Measurements from ENCODE around the gene CA12.
A peak's percentile ranks its signal among the peaks of the same experiment; 100 is the strongest.

Gene CA12

DNA sequence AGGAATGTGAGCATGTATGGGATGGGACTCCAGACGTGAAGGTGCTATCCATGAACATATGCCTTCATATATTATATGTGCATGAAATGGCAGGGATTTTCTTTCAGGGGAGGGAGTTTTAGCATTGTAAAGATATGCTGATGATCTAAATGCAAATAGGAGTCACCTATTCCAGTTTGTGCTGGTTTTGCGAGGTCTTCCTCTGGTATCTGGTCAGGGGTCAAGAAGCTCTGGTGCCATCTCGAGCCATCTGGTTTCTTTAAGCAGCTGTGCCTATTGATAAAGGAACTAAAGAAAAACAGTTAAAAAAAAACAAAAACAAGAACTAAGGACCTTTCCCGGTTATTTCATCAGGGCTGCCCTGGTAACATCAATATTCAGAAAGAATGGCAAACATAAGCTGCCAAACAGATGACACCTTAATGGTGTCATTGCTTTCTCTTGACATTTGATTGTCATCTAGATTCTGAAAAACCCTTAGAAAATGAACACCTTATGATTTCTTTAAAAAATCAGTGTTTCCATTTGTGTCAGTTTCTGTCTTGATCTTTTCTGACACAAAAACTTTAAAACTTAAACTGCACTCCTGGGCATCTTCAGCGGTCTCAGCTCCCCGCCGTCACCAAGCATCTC is 81.6 kb downstream of the CA12 start:
- DNase-seq, result no peak

DNA sequence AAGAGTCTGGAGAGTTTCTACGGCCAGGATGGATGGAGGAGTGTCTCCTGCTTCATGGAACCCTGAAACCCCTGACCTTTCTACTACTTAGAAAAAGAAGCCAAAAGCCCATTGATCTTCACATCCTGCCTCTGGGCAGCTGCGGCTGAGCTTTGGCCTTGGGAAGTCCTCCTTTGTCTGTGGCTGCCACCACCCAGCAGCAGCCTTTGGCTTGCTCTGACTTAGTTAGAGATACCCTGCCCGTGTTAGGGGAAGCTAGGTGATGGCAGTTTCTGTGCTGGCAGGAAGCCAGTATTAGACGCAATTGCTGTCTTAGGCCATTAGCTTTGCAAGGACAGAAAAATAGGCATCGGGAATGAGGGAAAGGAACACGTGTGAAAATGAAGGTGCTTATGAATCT is 85.5 kb downstream of the CA12 start:
- DNase-seq, result no peak

DNA sequence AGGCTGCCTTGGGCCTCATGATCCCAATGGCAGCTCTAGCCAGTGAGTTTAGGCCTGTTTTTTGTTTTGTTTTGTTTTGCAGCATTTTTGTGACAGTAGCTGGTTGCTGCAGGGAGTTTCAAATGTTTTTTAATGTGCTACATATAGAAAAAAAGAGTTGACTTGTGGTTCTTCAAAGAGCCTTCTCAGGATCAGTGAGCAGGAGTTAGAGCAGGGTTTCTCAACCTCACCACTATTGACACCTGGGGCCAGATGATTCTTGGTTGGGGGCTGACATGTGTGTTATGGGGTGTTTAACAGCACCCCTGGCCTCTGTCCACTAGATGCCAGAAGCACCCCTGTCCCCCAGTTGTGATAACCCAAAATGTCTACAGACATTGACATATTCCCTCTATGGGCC is 86.3 kb downstream of the CA12 start:
- DNase-seq, result no peak

DNA sequence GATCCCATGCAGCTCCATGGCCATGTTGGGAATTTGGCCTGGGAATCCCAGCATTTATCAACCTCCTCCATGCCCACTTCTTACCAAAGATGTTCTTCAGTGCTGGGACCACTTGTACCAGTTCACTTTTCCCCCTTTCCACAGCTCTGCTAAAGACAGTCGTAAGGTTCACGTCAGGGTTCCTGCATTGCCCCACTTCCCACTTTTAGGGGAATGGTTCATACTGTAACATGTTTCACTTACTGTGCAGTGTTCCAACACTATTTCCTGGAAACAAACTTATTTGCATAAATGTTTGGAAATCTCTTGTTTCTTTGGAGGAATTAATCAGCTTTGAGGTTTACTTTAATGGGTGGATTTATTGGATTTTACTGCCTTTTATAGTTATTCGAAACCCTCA is 87.3 kb downstream of the CA12 start:
- no peak for DNase-seq

DNA sequence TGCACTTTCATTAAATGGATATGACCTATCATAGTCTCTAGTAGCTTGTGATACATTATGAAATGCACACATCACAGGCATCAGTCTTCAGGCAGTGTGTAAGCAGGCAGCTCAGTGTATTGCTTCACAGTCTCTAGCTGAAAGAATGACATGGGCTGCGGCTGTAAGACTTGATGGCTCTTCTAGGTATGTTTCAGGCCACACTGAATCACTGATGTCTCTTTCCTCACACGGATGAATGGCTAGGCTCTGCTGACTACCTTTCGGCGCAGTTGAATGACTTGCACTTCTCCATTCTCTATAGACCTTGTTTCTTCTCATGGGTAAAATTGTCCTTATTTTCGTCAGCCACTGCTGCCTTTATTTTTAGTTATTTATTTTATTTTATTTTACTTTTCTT is 88.9 kb downstream of the CA12 start:
- DNase-seq, result no peak

DNA sequence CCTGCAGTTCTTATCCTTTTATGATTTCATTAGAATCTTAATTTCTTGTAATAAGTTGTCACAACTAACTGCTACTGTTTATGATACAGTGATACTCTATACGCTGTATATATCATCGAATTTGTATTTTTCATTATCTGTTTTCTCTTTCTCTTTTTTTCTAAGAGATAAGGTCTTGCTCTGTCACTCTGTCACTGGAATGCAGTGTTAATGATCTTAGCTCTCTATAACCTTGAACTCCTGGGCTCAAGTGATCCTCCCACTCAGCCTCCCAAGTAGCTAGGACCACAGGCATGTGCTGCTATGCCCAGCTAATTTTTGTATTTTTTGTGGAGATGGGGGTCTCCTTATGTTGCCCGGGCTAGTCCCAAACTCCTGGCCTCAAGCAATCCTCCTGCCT is 89.4 kb downstream of the CA12 start:
- DNase-seq, result no peak

DNA sequence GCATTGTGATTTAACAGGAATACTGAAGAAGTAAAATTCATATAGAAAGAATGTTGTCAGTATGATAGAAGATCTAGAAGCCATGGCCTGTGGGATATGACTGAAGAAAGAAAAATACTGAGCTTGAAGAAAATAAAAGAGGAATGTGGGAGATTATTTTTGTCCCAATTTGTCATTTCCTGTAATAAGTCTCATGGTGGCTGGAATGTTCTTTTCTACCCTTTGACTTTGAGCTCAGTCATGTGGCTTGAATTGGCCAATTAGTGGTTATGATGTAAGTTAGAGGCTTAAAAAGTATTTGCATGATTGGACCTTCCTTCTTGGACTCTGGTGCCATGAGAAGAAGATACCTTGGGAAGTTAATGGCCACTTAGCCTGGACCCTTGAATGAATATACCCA is 90.1 kb downstream of the CA12 start:
- no peak for DNase-seq

DNA sequence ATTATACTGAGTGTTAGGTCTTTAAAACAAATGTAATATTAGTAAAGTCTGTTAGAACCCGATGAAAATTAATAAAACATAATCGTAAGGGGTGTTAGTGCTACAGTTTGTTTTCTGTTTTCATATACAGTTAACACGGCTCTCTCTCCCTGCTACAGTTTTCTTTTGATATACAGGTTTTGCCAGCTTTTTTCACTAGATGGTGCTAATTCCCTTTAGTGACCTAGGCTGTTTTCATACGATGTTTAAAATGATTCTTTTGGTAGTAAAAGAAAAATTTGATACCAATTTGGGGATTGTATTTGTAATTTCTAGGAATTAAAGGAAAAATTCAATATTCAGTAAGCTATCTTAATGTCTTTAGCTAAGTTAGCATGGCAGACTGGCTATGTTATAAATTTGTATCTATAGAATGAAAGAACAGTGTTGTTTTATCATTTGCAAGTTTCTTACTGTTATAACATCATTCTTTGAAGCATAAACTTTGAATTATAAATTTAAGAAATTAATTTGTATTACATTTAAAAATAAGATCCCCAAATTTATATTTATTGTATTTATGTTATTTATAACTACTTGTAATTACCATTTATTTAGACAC is 92.8 kb downstream of the CA12 start:
- DNase-seq, result peak; percentile 67

DNA sequence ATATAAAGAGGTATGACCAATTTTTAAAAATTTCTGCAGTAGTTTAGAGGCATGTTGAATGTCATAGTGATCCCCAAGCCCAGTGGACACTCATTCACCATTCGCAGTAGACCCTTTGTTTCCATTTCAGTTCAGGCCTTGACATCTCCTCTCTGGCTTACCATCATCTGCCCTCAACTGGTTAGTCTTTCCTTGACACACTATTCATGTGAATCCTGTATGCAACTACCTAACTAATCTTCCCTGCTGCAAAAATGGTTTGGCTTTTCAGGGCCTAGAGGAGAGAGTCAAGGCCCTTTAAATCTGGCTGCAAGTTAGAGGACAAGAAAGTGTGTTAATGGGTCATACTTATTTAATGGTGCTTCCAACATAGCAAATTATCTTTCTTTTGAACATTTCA is 93.3 kb downstream of the CA12 start:
- no peak for DNase-seq

DNA sequence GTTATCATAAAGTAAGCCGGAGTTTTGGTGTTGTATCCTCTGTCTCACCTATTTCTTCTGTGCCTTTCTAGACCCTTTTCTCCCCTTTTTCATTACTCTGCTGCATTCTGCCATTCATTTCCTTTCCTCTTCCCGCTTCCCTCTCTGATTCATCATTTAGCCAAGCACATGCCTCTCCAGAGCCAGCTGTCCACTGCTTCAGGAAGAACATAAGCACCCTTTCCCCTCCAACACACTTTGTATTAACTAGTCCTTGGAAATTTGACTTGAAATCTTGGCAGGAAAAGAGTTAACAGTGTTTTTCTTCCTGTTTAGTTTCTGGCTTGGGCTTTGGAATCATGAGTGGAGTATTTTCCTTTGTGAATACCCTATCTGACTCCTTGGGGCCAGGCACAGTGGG is 94.5 kb downstream of the CA12 start:
- no peak for DNase-seq

DNA sequence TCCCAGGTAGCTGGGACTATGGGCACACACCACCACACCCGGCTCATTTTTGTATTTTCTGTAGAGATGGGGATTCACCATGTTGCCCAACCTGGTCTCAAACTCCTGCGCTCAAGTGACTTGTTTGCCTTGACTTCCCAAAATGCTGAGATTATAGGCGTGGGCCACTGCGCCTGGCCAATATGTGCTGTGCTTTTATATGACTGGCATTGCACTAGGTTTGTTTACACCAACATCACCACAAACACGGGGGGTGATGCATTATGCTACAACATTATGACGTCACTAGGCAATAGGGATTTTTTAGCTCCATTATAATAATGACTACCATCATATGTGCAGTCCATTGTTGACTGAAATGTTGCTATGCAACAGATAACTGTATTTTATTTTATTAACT is 97.3 kb downstream of the CA12 start:
- no peak for DNase-seq

DNA sequence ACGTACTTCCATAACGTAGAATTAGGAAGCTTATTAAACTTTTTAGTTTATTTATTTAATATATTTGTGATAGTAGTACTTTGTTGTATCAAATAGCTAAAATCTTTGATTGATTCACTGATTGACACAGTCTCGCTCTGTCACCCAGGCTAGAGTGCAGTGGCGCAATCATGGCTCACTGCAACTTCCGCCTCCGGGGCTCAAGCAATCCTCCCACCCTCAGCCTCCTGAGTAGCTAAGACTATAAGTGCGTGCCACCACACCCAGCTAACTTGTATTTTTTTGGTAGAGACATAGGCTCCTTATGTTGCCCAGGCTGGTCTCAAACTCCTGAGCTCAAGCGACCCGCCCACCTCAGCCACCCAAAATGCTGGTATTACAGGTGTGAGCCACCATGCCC is 98.5 kb downstream of the CA12 start:
- no peak for DNase-seq

DNA sequence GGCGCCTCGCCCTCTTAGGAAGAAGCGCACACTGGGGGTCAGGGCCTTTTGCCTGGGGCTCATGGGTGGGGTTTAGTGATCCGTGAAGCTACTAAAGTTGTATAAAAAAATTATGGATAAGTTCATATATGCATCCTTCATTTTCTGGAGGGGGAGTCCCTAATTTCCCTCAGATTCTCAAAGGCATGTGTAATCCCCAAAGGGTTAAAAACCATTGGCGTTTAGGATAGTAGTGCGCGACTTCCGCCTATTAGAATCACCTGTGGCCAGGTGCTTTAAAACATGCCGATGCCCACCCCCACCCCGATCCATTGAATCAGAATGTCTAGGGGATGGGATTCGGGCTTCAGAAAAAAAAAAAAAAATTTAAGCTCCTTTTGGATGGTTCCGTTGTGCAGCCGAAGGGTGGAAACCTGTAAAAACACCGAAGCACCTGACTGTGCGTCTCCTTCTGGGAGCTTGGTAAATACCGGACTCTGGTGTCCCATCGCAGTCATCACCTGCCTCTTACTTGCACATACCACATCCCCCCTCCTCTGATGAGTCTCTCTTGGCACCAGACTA is 103.7 kb downstream of the CA12 start:
- peak; percentile 48 for DNase-seq

DNA sequence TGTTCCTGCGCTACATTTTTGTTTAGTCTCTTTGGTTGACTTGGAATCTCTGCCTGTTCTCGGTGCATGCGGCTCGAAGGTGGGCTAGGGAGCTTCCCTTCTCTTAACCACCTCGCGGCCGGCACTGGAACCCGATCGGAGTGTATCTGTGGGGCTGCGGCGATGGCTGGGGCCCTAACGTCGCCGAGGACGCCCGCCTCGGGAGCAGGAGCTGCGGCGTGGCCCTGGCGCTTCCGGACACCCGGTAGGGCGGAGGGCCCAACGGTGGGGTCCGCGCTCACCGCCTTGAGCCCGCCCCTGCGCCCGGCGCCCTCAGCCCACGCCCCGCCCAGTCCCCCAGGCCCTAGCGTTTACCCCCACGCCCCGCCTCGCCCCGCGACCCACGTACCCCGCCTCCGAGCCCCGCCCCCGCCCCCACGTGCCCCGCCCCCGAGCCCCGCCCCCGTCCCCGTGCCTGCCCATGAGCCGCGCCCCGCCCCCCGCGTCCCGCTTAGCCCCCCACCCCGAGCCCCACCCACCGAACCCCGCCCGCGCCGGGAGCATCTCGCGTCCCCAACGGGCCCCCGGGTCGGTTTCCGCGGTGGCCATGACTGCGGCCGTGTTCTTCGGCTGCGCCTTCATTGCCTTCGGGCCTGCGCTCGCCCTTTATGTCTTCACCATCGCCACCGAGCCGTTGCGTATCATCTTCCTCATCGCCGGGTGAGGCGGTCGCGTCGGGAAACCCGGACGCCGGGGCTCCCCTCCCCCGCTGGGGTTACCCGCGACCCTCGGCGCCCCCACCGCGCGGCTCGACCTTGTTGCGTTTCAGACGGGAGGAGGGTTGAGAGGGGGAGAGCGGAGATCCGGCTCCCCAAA is 104.4 kb downstream of the CA12 start, which contains the start of gene APH1B:
Gene APH1B, plus strand, starts transcription at position 568 of the 855 bp plus-strand sequence. Its CDS starts 19 bp downstream, at position 587.
- peak; percentile 86 for DNase-seq

DNA sequence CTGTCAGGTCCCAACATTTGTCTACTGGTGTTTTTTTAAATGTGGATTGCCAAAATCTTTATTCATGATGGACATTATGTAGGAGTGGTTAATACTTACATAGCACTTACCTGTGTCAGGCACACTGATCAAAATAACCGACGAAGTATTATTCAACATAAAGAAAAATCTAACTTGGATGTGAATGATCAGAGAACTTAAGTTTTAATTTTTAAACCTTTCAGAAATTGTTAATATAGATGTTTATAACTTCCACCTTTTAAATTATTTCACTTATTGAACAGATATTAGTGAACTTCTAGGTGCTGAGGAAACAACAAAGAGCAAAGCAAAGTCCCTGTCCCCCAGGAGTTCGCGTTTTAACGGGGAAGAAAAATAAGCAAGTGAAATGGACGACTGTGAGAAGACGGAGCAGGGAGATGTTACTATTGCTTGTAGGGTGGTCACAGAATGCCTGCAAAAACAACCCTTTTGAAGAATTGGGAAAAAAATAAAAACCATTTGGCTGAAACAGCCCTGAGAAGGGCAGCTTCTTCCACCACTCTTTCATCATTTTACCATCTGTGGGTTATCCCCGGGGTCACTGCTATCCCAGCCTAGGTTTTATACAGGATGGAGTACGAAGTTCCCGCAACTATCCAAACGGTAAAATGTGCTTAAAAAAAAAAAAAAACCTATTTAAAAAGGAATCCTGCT is 105.2 kb downstream of the CA12 start:
- DNase-seq, result peak; percentile 44

DNA sequence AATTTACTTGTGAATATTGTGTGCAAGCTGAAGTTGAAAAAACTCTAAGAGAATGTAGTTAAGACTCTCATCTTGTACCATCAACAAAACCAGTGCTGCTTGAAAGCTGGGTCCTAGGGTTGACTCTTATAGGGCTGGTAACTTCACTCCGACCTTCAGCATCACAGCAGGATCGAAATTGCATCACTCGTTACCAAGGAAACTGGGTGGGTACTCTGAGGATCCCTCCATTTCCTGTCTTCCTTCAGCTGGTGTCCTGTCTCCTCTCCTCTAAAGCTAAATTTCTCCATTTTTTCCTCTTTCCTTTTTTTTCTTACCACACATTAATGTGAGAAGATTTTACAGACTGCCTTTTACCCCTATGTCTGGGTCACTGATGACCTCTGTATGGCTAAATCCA is 107.2 kb downstream of the CA12 start:
- no peak for DNase-seq

Measured in DMS53 (cell line).